NCI-H2029 treated with DMSO at 0.1 percent for 48 hours (cell line): Measurements from ENCODE around the gene RCE1.

Source experiments
- DNase-seq: peaks from one replicate; lab custom pipeline; 2025; lab: John Stamatoyannopoulos, UW

RCE1 gene

DNA sequence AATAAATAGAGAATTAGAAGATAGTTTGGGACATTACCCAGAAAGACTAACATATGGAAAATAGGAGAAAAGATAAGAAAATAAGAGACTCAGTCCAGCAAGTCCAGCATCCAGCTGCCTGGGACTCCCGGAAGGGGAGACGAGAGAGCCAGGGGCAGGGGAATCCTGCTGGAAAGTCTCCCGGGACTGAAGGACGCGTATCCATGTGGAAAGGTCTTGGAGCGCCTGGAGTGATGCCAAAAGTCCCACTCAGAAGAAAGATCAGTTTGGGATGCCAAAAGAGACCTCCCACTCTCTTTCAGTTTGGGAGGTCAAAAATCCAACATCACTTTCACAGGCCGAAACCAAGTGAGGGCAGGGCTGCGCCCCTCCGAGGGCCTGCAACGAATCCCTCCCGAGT is 44.3 kb downstream of the RCE1 start:
- no peak for DNase-seq

DNA sequence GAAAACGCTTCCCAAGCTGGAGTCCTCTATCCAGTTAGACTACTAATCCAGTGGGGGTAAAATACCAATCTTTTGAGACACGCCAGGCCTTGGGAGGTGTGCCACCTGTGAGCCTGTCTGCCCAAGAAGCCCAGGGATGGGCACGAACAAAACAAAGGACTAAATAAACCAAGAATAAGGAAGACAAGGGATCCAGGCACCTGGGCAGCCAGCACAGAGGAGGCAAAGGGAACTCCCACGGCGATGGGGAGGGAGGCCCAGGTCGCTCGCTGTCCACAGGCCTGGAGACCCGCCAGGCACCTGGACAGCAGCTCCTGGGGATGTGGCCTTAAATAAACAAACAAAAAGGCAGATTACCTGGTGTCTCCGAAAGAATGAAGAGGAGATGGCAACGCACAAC is 45.0 kb downstream of the RCE1 start:
- DNase-seq, result no peak

DNA sequence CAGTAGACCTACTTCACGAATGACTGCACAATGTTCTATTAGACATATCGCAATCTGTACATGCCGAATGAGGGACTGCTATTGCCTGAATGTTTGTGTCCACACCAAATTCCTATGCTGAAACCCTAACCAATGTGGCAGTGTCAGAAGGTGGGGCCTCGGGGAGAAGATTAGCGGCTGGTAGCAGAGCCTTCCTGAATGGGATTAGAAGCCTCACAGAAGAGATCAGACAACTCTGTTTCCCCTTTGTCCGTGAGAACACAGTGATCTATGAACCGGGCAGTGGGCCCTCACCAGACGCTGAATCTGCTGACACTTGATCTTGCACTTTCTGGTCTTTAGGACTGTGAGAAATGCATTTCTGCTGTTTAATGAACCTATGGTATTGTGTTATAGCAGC is 46.7 kb downstream of the RCE1 start:
- no peak for DNase-seq

DNA sequence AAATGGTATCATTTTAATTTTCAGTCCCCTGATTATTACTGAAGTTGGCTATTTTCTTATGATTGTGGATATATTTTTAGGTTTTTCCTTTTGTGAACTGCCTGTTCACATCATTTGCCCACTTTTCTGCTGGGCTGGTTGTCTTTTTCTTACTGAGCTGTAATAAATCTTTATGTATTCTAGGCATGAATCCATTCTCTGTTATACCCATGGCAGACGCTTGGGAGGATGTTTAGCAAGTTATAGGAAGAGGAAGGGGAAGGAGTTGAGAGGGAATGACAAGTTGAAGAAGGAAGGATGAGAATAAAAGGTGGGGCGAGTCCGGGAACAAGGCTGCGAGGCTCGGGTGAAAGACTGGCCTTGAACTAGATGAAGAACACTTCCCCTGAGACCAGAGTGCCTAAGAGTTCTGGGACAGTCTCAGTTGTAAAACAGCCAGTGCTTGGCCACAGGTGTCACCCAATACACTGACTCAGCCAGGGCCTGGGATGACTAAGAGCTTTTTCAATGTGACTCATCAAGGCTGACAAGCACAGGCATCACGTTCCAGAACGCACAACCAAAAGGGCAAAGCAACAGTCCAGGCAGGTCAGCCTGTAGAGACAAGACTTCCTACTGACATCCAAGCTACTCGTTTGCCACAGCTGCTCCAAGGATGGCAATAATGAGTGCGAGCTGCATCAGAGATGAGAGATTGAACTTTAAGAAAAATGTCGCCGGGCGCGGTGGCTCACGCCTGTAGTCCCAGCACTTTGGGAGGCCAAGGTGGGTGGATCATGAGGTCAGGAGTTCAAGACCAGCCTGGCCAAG is 48.8 kb downstream of the RCE1 start:
- no peak for DNase-seq

DNA sequence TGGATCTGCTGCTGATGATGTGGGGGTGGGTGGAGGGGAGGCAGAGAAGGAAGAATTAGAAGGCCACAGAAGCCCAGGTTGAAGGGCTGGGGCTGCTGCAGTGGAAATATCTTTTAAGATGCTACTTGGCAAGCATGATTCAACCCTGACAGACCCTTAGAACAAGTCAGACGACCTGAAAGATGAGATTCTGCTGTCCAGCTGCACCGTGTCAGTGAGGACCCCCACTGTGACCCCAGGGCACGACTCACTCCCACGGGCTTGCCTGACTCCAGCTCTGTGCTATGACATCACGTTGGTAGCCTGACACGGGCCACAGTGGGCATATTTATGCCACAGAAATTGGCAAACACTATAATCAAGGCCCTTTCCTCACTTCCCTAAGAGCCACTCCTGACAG is 49.7 kb downstream of the RCE1 start:
- no peak for DNase-seq

DNA sequence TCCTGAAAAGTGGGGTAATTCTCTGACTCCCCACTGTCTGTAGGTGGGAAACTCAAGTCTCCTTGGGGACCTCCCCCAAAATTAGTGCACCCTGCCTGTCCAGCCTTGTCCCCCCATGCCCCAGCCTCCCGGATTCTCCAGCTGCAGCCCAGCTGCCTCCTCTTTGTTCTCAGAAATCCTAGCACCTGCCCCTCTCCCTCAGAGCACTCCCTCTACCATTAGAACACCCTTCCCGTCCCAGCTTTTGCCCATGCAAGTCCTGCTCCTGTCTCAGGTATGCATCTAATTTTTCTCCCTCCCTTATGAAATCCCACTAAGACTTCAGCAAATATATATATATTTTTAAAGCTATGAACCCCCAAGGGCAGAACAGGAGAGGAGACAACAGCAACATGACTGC is 50.9 kb downstream of the RCE1 start:
- DNase-seq, result no peak
